ENCODE data around the gene OR7G3.

OR7G3 gene

GRCh38 chr19:9126900-9127405 is at the start of gene OR7G3:
TSS of gene OR7G3 (minus strand) at chr19:9126950. CDS start at chr19:9126950, 0 bp downstream.
- no peak within 1 kb of the TSS for H3K27ac ChIP-seq

GRCh38 chr19:9175326-9175725 is 48.6 kb upstream of the OR7G3 start:
- TF ChIP-seq CTCF (IDR thresholded peaks at IDR 0.05): no peak
- TF ChIP-seq ZFX (IDR thresholded peaks at IDR 0.05; ENCODE audit: borderline replicate concordance): no peak
- no peak overlapping the region for H3K27ac ChIP-seq

More at GRCh38 chr19:9126900-9127405, at the start of gene OR7G3:
- TF ChIP-seq ZFX (IDR thresholded peaks at IDR 0.05; ENCODE audit: borderline replicate concordance) (no peak), CTCF (IDR thresholded peaks at IDR 0.05) (no peak)

GRCh38 chr19:9171393-9171991 is 44.7 kb upstream of the OR7G3 start:
- TF ChIP-seq ZFX (IDR thresholded peaks at IDR 0.05; ENCODE audit: borderline replicate concordance): no peak
- TF ChIP-seq CTCF (IDR thresholded peaks at IDR 0.05): no peak
- H3K27ac ChIP-seq: no peak overlapping the region

GRCh38 chr19:9166846-9167245 is 40.1 kb upstream of the OR7G3 start:
- no peak overlapping the region for H3K27ac ChIP-seq
- no peak for TF ChIP-seq CTCF (IDR thresholded peaks at IDR 0.05)
- TF ChIP-seq ZFX (IDR thresholded peaks at IDR 0.05; ENCODE audit: borderline replicate concordance): no peak

- TF ChIP-seq ZFX (IDR thresholded peaks at IDR 0.05; ENCODE audit: borderline replicate concordance) (no peak), CTCF (IDR thresholded peaks at IDR 0.05) (no peak)
- no peak overlapping the region for H3K27ac ChIP-seq
These were observed 38.5 kb upstream of the OR7G3 start for GRCh38 chr19:9165261-9165660.

- no peak for TF ChIP-seq CTCF (IDR thresholded peaks at IDR 0.05)
- no peak for TF ChIP-seq ZFX (IDR thresholded peaks at IDR 0.05; ENCODE audit: borderline replicate concordance)
- no peak overlapping the region for H3K27ac ChIP-seq
These were observed 34.7 kb upstream of the OR7G3 start for GRCh38 chr19:9161427-9161826.

- TF ChIP-seq ZFX (IDR thresholded peaks at IDR 0.05; ENCODE audit: borderline replicate concordance): no peak
- TF ChIP-seq CTCF (IDR thresholded peaks at IDR 0.05): no peak
- no peak overlapping the region for H3K27ac ChIP-seq
These were observed 33.1 kb upstream of the OR7G3 start for GRCh38 chr19:9159891-9160290.
